GM12891 (cell line): ENCODE results near the gene NECTIN1.
A peak's percentile ranks its signal among the peaks of the same experiment; 100 is the strongest.

Experiments
- DNase-seq: peaks from one replicate; pipeline ENCODE4 v3.0.0; 2011; ENCODE audit warnings: low spot score; ENCODE audit not compliant: insufficient read length
- FAIRE-seq: peaks from 2 replicates; lab custom pipeline; 2011; peaks lifted over from hg19 to GRCh38; lab: Jason Lieb, UNC
- PAX5 ChIP-seq: IDR thresholded peaks from 2 replicates; pipeline ENCODE4 v1.6.1; 2011; ENCODE audit warnings: low read length, moderate library complexity, mild to moderate bottlenecking; ENCODE audit not compliant: insufficient read depth, severe bottlenecking
- POLR2A ChIP-seq: IDR thresholded peaks from 2 replicates; pipeline ENCODE4 v1.6.1; 2011; ENCODE audit warnings: low read depth, low read length, control low read depth
- POLR2AphosphoS5 ChIP-seq: IDR thresholded peaks from 2 replicates; pipeline ENCODE4 v1.6.1; 2011; ENCODE audit warnings: low read depth, low read length, control low read depth
- POU2F2 ChIP-seq: IDR thresholded peaks from 2 replicates; pipeline ENCODE4 v1.6.1; 2011; ENCODE audit warnings: low read depth, mild to moderate bottlenecking, control low read depth, low read length, moderate library complexity
- SPI1 ChIP-seq: IDR thresholded peaks from 2 replicates; pipeline ENCODE4 v1.6.1; 2011; ENCODE audit warnings: low read depth, low read length, control low read depth
- TAF1 ChIP-seq: IDR thresholded peaks from 2 replicates; pipeline ENCODE4 v1.6.1; 2011; ENCODE audit warnings: low read depth, low read length, control low read depth

NECTIN1 gene

GRCh38 chr11:119676461-119677020 lies 52.5 kb downstream of the NECTIN1 start:
- TF ChIP-seq POLR2A, result no peak
- TF ChIP-seq TAF1, result no peak
- no peak for TF ChIP-seq POLR2AphosphoS5
- no peak for TF ChIP-seq POU2F2
- TF ChIP-seq SPI1, result no peak
- no peak for TF ChIP-seq PAX5
- DNase-seq (no peak), FAIRE-seq (no peak)

- FAIRE-seq (peak; percentile 96), DNase-seq (peak; percentile 66)
- TF ChIP-seq POLR2AphosphoS5 (0 out of 2 replicates have a peak, but pooled peaks have one; percentile 30), SPI1 (peak; percentile 92), POU2F2 (no peak)
Observed at GRCh38 chr11:119673759-119674336, 55.2 kb downstream of the NECTIN1 start.

- FAIRE-seq, result no peak
- no peak for TF ChIP-seq POLR2A
- no peak for TF ChIP-seq POLR2AphosphoS5
- TF ChIP-seq POU2F2, result no peak
- no peak for TF ChIP-seq TAF1
- no peak for TF ChIP-seq SPI1
- no peak for TF ChIP-seq PAX5
Observed at GRCh38 chr11:119673052-119673758, 55.8 kb downstream of the NECTIN1 start.

DNA sequence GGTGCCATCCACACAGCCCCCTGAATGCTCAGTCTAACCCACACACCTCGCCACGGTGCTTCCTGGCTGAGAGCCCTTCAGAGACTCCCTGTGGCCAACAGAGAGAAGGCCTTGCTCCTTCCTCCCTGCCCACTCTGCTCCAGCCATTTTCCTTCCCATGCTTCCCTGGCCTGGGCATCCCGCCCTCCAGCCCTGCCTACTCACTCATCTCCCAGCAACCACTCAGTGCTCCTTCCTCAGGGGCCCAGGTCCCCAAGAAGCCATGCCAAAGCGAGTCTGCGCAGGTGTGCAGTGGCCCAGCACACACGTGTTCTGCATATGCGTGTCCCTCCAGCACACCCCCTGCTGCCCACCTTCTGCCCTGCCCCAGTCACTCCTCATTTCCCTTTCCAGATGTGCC lies 56.4 kb downstream of the NECTIN1 start:
- no peak for TF ChIP-seq POLR2AphosphoS5
- no peak for TF ChIP-seq SPI1
- no peak for TF ChIP-seq TAF1
- no peak for TF ChIP-seq POLR2A
- no peak for TF ChIP-seq POU2F2
- FAIRE-seq (no peak), DNase-seq (no peak)

More at GRCh38 chr11:119673052-119673758, 55.8 kb downstream of the NECTIN1 start:
- DNase-seq, result no peak

DNA sequence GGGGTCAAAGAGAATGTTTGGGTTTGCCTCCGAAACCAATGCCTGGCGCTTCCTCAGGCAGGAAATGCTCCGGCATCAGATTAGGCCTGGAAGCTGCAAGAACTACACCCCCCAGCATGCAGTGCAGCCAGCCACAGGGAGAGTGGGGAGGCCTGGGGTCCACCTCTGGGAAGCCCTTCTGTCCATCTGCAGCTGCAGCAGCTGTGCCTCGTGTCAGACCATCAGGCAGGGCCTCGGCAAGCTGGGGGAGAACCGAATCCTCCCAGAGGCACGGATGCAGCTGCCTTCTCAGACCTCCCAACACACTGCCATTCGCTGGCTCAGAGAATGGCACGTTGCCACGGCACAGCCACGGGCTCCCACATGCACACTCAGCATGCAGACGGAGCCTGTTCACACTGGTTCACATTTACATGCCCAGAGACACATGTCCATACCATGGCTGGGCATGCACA lies 57.4 kb downstream of the NECTIN1 start:
- FAIRE-seq (no peak), DNase-seq (no peak)
- TF ChIP-seq TAF1, result no peak
- no peak for TF ChIP-seq POLR2AphosphoS5
- no peak for TF ChIP-seq SPI1
- no peak for TF ChIP-seq POU2F2
- no peak for TF ChIP-seq POLR2A
- no peak for TF ChIP-seq PAX5

DNA sequence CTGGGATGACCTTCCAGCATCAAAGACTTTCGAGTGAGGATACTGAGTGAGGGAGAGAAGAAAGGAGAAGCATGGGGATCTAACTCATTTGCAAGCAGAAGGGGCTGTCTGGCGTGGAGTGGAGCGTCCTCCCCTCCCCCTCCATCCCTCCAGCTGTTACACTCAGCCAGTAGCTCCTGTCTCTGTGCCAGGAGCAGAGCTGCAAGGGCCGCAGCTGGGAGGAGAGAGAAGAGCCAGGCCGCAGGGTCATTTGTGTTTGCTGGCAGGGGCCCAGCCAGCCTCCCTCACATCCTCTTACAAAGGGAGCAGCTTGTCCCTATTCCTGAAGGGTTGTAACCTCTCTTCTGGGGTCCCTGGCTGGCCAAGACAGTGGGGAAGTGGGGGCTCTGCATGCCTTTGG lies 57.9 kb downstream of the NECTIN1 start:
- DNase-seq, result no peak
- TF ChIP-seq POLR2AphosphoS5 (no peak), SPI1 (no peak)
- no peak for FAIRE-seq

- no peak for FAIRE-seq
- TF ChIP-seq TAF1, result no peak
- no peak for TF ChIP-seq SPI1
- no peak for TF ChIP-seq PAX5
- TF ChIP-seq POLR2A, result no peak
- no peak for DNase-seq
Observed at GRCh38 chr11:119669487-119669886, 59.5 kb downstream of the NECTIN1 start.

GRCh38 chr11:119668676-119669075 lies 60.3 kb downstream of the NECTIN1 start:
- no peak for FAIRE-seq
- no peak for DNase-seq
- no peak for TF ChIP-seq PAX5
- TF ChIP-seq POLR2A, result no peak
- peak; percentile 39; the same call in 1 of the 2 replicates for TF ChIP-seq SPI1
- no peak for TF ChIP-seq TAF1

- FAIRE-seq, result peak; percentile 94
- no peak for TF ChIP-seq SPI1
- TF ChIP-seq PAX5, result no peak
- TF ChIP-seq TAF1, result no peak
- TF ChIP-seq POLR2AphosphoS5, result no peak
- no peak for TF ChIP-seq POLR2A
- no peak for TF ChIP-seq POU2F2
- DNase-seq, result peak; percentile 82
Observed at GRCh38 chr11:119666463-119667131, 62.4 kb downstream of the NECTIN1 start.
